Skeletal muscle tissue (tissue), 4 donors: ENCODE measurements around the gene PDGFB. TPM values are rescaled to one million over a fixed set of nuclear protein-coding genes. Genes with fewer than 3 reads are reported as not detected.

Experiments used
- H3K27ac ChIP-seq: one replicate; pipeline ENCODE4 v1.7.0; 2013; ENCODE audit warnings: mild to moderate bottlenecking, low read depth, low read length, inconsistent platforms
- H3K27me3 ChIP-seq, 3 donors: one replicate each; pipeline ENCODE4 v1.7.0; 2013; ENCODE audit warnings: low read length in 3 of 3; ENCODE audit not compliant: control insufficient read depth in 3 of 3, insufficient read depth in 3 of 3
- H3K36me3 ChIP-seq, 3 donors: one replicate each; pipeline ENCODE4 v1.7.0; 2013; ENCODE audit warnings: low read length in 3 of 3; ENCODE audit not compliant: control insufficient read depth in 3 of 3, insufficient read depth in 3 of 3
- H3K4me1 ChIP-seq, 3 donors: one replicate each; pipeline ENCODE4 v1.7.0; 2013; ENCODE audit warnings: low read length in 3 of 3, mild to moderate bottlenecking in 3 of 3; ENCODE audit not compliant: control insufficient read depth in 3 of 3, insufficient read depth in 3 of 3
- H3K4me3 ChIP-seq, 3 donors: one replicate each; pipeline ENCODE4 v1.7.0; 2013; ENCODE audit warnings: low read length in 3 of 3
- H3K9ac ChIP-seq, 3 donors: one replicate each; pipeline ENCODE4 v1.7.0; 2013; ENCODE audit warnings: low read length in 3 of 3, mild to moderate bottlenecking in 3 of 3, moderate library complexity in 2 of 3, low read depth in 1 of 3
- H3K9me3 ChIP-seq, 3 donors: one replicate each; pipeline ENCODE4 v1.7.0; 2013; ENCODE audit warnings: low read length in 3 of 3; ENCODE audit not compliant: control insufficient read depth in 3 of 3
- total RNA-seq: library from RNA; depleted of rRNA; stranded (reverse); fragments of >200 nt; gene quantifications from one replicate; pipeline ENCODE4 v1.2.3, GENCODE V29; 2014
- donor health status: Osteomylitis.

PDGFB gene
- total RNA-seq, 1 donor from 2014 or later = 8.9 TPM

GRCh38 chr22:39266398-39267030 lies 21.7 kb upstream of the PDGFB start:
- no peaks in the 10 kb centered on the region for H3K36me3 ChIP-seq
- no peaks in the 10 kb centered on the region for H3K27me3 ChIP-seq
- peaks cover 0 to 2% (median 0%) of the 10 kb centered on the region in 3 donors for H3K9me3 ChIP-seq
- H3K27ac ChIP-seq = no peak overlapping the region
- no peak overlapping the region for H3K9ac ChIP-seq
- no peak overlapping the region for H3K4me3 ChIP-seq
- H3K4me1 ChIP-seq = peaks cover 2 to 27% (median 22%) of the 10 kb centered on the region in 3 donors

- peaks cover 0 to 5% (median 3%) of the 10 kb centered on the region in 3 donors for H3K9me3 ChIP-seq
- H3K27ac ChIP-seq = peak overlapping the region; percentile 25
- H3K9ac ChIP-seq = no peak overlapping the region
- H3K36me3 ChIP-seq = no peaks in the 10 kb centered on the region
- H3K4me1 ChIP-seq = peaks cover 0 to 22% (median 18%) of the 10 kb centered on the region in 3 donors
- H3K4me3 ChIP-seq = no peak overlapping the region
- no peaks in the 10 kb centered on the region for H3K27me3 ChIP-seq
These were observed 20.5 kb upstream of the PDGFB start for GRCh38 chr22:39265143-39265886.

- Histone ChIP-seq H3K9ac (no peak overlapping the region), H3K27ac (peak overlapping the region; percentile 25), H3K36me3 (no peaks in the 10 kb centered on the region), H3K27me3 (no peaks in the 10 kb centered on the region), H3K9me3 (peaks cover 0 to 5% (median 3%) of the 10 kb centered on the region in 3 donors), H3K4me3 (no peak overlapping the region), H3K4me1 (peaks cover 0 to 21% (median 16%) of the 10 kb centered on the region in 3 donors)
These were observed 19.7 kb upstream of the PDGFB start for GRCh38 chr22:39264349-39265038.

GRCh38 chr22:39263626-39264348 lies 19.0 kb upstream of the PDGFB start:
- H3K4me1 ChIP-seq = peaks cover 0 to 15% (median 11%) of the 10 kb centered on the region in 3 donors
- H3K36me3 ChIP-seq = no peaks in the 10 kb centered on the region
- no peaks in the 10 kb centered on the region for H3K27me3 ChIP-seq
- H3K4me3 ChIP-seq = no peak overlapping the region
- peaks cover 0 to 5% (median 3%) of the 10 kb centered on the region in 3 donors for H3K9me3 ChIP-seq
- no peak overlapping the region for H3K9ac ChIP-seq
- no peak overlapping the region for H3K27ac ChIP-seq

GRCh38 chr22:39259666-39260065 lies 14.9 kb upstream of the PDGFB start:
- Histone ChIP-seq H3K27ac (no peak overlapping the region), H3K27me3 (no peaks in the 10 kb centered on the region), H3K9me3 (peaks cover 0 to 5% (median 3%) of the 10 kb centered on the region in 3 donors), H3K4me1 (peaks cover 17 to 26% (median 21%) of the 10 kb centered on the region in 3 donors), H3K9ac (no peak overlapping the region), H3K36me3 (no peaks in the 10 kb centered on the region), H3K4me3 (no peak overlapping the region)

- Histone ChIP-seq H3K9ac (no peak overlapping the region), H3K9me3 (peaks cover 0 to 5% (median 3%) of the 10 kb centered on the region in 3 donors), H3K27ac (no peak overlapping the region), H3K27me3 (no peaks in the 10 kb centered on the region), H3K4me3 (no peak overlapping the region), H3K4me1 (peaks cover 32 to 42% (median 36%) of the 10 kb centered on the region in 3 donors), H3K36me3 (no peaks in the 10 kb centered on the region)
These were observed 13.2 kb upstream of the PDGFB start for GRCh38 chr22:39257901-39258475.

- H3K4me3 ChIP-seq = no peak overlapping the region
- peaks cover 0 to 5% (median 3%) of the 10 kb centered on the region in 3 donors for H3K9me3 ChIP-seq
- H3K4me1 ChIP-seq = peaks cover 39 to 52% (median 46%) of the 10 kb centered on the region in 3 donors
- H3K27me3 ChIP-seq = peaks cover 0 to under 1% (median 0%) of the 10 kb centered on the region in 3 donors
- H3K36me3 ChIP-seq = no peaks in the 10 kb centered on the region
- H3K27ac ChIP-seq = peak overlapping the region; percentile 100
- H3K9ac ChIP-seq = peak overlapping the region in 1 of 3 donors; percentile 45
These were observed 12.2 kb upstream of the PDGFB start for GRCh38 chr22:39256979-39257378.

- Histone ChIP-seq H3K4me1 (peaks cover 46 to 60% (median 53%) of the 10 kb centered on the region in 3 donors), H3K36me3 (no peaks in the 10 kb centered on the region), H3K4me3 (no peak overlapping the region), H3K9me3 (peaks cover 0 to 3% (median 0%) of the 10 kb centered on the region in 3 donors), H3K27ac (peak overlapping the region; percentile 100), H3K9ac (peak overlapping the region in 2 of 3 donors; percentile 95 to 99), H3K27me3 (peaks cover 0 to 2% (median 0%) of the 10 kb centered on the region in 3 donors)
These were observed 11.4 kb upstream of the PDGFB start for GRCh38 chr22:39256186-39256552.

GRCh38 chr22:39255449-39256185 lies 10.8 kb upstream of the PDGFB start:
- Histone ChIP-seq H3K36me3 (no peaks in the 10 kb centered on the region), H3K4me3 (peak overlapping the region in 1 of 3 donors; percentile 35), H3K9me3 (no peaks in the 10 kb centered on the region), H3K27ac (peak overlapping the region; percentile 100), H3K27me3 (peaks cover 0 to 2% (median 0%) of the 10 kb centered on the region in 3 donors), H3K4me1 (peaks cover 46 to 62% (median 53%) of the 10 kb centered on the region in 3 donors), H3K9ac (peak overlapping the region; percentile 95 to 99 (median 95))
